NCI-H748 (cell line): ENCODE measurements around the gene INSYN2B.

Experiments used
- DNase-seq: peaks from one replicate; lab custom pipeline; 2025; ENCODE audit not compliant: unreplicated experiment; lab: John Stamatoyannopoulos, UW

Gene INSYN2B

GRCh38 chr5:169980418-169981053 lies at the start of gene INSYN2B:
TSS of gene INSYN2B (minus strand) at chr5:169980495. CDS start at chr5:169883898, 96,597 bp downstream.
- DNase-seq, result peak; percentile 81

DNA sequence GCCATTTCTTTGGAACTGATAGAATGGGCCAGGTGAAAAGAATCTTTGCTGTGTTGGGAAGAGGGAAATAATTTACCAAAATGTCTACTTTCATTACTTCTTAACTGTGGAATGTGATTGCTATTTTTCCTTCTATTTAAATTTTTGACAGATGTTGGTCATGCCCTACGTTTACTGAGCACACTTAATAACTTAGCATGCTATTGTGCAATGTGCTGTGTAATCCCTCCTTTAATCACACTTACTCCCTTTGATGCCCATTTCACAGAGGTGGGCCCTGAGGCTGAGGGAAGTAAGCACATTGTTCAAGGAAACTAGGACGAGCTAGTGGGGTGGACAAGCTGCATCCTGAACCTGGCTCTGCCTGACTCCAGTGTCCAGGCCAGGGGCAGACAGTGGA lies 47.8 kb upstream of the INSYN2B start:
- no peak for DNase-seq

- no peak for DNase-seq
Observed at GRCh38 chr5:170025853-170026252, 45.6 kb upstream of the INSYN2B start.

GRCh38 chr5:170021506-170021905 lies 41.2 kb upstream of the INSYN2B start:
- DNase-seq, result no peak

DNA sequence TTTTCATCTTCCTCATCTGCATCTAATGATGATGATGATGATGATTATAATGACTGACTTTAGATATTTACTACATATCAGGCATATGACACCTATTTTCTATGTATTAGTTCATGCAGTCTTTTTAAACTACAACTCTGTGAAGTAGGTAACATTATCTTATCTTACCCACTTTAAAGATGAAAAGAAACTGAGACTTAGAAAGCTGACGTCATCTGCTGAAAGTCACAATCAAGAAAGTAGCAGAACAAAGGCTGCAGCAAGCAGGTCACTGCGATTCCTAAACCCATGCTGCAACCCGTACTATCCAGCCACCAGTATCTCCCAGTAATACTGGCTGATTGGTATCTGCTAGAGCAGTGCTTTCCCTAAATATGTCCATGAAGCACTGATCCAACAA lies 40.1 kb upstream of the INSYN2B start:
- DNase-seq, result no peak

DNA sequence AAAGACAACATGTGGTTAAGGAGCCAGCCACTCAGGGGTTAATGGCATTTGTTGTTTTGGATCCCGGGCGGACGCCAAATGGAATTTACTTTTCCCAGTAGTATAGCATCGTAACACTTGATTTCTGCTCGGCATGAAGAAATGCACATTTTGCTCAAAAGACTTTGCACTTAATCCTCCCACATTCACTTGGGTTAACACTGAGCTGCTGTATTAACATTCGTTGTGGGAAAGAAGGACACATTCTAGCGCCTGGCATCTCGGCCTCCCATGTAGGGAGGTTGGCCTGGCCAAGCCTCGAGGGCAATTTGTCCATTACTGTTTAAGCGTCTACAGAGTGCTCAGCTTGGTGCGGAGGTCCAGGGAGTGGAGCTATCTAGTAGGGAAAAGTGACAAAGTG lies 32.3 kb upstream of the INSYN2B start:
- no peak for DNase-seq

GRCh38 chr5:170011751-170012150 lies 31.5 kb upstream of the INSYN2B start:
- no peak for DNase-seq

- no peak for DNase-seq
Observed at GRCh38 chr5:170010595-170010994, 30.3 kb upstream of the INSYN2B start.

- no peak for DNase-seq
Observed at GRCh38 chr5:170008376-170008775, 28.1 kb upstream of the INSYN2B start.

- peak; percentile 34 for DNase-seq
Observed at GRCh38 chr5:170006021-170006420, 25.7 kb upstream of the INSYN2B start.

- DNase-seq, result no peak
Observed at GRCh38 chr5:170000155-170000554, 19.9 kb upstream of the INSYN2B start.

- DNase-seq, result no peak
Observed at GRCh38 chr5:169999621-170000020, 19.3 kb upstream of the INSYN2B start.

DNA sequence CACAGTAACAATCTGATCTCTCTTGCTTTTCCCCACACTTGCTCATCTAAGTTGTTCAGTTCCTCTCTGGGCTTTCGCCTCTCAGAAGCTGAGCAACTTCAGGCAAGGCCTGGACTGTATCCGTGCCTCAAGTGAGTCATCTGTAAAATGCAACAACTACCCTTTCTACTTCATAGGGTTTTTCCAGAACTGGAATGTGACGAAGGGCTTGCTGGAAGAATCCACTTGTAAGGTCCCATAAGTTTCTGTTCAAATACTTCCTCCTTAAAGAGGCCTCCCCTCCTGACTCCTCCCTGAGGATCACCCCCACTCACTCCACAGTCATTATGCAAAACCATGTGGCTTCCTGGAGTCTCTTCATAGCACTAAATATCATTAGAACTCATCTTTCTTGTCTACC lies 17.5 kb upstream of the INSYN2B start:
- DNase-seq, result no peak

DNA sequence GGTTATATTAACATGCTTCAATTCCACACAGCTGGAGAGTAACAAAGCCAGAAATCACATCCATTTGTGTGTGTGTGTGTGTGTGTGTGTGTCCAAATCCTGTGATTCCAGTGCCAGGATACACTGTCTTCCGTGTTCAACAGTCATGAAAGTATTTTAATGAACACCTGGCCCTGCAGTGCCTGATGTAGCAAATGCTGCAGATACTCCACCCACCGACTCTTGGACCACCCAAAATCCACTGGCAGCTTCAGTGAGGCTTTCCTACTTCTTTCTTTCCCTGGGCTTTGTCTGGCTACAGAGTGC lies 13.1 kb upstream of the INSYN2B start:
- no peak for DNase-seq

DNA sequence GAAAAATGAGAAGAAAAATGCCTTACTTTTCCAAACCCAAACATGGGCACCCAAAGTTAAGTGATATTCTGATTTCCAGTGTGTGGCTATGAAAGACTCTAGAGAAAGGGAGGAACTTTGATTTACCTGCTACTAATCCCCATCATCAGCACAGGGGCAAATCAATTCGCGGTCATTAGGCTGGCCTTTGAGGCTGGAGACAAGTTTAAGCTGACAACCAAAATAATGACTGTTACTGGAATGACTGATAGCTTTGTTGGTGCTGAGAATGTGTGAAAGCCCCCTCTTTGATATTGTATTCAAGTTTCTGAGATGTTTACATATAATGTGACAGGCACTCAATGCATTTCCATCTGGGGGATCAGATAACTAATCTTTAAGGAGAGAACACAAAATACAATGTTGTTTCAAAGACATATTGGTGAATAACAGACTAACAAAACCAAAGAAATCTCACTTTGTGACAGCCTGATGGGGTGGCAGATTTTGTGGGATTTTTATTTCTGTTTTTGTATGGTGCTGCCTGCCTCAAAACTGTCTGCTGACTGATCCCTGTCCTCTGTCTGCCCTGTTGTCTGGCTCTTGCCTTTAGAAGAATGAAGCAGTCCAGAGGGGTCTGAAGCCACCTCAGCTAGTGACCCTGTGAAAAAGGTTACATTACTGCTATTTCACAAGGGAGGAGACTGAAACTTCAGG lies 12.6 kb upstream of the INSYN2B start:
- no peak for DNase-seq

- no peak for DNase-seq
Observed at GRCh38 chr5:169991115-169991869, 11.0 kb upstream of the INSYN2B start.

GRCh38 chr5:169989365-169989764 lies 9.1 kb upstream of the INSYN2B start:
- no peak for DNase-seq

- no peak for DNase-seq
Observed at GRCh38 chr5:169988947-169989346, 8.7 kb upstream of the INSYN2B start.

GRCh38 chr5:169988206-169988605 lies 7.9 kb upstream of the INSYN2B start:
- no peak for DNase-seq

DNA sequence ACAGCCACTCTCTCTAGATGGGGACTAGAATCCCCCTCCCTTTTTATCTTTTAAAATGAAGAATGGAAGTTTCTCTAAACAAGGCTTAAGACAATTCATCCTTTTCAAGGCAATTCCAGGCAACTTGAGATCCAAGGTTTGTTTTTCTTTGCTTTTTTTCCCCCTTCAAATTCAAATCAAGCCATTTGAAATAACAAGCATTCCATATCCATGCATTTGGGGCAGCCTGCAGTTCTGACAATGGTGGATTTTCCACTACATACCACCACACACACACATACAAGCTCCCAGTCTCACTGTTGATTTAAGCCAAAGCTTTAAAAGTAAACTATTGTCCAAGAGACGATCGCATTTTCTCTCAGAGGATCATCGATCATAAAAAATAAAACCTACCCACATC lies 424 bp downstream of the INSYN2B start:
- no peak for DNase-seq

GRCh38 chr5:169978714-169979113 lies 1.6 kb downstream of the INSYN2B start:
- no peak for DNase-seq

DNA sequence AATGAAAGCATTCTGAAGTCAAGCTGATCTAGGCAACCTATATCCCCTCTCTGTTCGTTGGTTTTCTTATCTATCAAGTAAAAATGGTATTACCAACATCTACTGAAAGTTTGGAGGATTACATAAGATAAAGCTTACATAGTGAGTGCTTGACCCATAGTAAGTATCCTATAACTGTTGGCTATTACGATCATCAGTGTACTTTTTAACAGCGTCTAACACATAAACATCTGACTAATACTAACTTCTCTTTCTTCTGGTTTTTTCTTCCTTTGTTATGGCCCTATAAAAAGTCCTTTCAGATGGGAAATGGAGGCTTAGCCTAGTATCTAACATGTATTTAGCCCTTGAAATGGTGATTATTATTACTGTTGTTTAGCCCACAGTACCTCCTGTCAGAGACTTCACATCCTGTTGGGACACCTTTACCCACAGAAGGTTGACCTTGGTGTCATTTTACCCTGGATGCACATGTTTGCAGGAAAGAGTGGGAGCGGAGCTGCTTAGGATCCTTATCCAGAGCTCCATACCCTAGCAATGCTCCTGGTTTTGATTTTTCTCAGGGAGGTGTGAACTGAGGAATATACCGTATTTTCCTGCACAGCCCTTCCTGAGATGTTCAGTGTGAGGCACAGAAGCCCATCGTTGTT lies 6.0 kb downstream of the INSYN2B start:
- no peak for DNase-seq
